ENCODE data around the gene MYMK.

MYMK gene

DNA sequence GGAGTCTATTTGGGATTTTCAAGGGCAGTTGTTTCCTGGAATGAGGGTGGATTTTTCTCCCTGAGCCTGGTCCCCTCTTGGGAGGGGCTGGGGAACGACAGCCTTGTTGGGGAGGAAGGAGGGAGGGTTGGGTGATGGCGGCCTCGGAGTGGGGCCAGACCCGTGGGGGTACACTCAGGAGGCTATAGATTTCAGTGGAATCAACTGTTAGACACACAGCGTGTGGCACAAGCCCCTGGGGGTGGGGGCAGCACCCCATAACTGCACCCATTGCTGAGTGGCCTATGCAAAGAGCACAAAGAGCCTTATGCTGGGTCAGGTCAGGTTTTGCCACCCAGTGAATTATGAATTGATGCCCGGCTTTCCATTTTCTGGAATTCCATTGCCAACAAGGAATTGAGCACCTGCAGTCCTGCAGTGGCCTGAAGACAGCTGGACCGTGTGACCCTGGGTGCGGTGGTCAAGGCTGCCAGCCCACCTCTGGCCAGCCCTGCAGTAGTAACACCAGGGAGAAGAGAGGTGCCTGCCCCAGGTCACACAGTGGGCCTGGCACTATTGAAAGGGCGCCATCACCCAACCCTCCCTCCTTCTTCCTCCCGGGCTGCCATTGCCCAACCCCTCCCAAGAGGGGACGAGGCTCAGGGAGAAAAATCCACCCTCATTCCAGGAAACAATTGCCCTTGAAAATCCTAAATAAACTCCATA, 8.4 kb downstream of the MYMK start:
- no peak for DNase-seq

DNA sequence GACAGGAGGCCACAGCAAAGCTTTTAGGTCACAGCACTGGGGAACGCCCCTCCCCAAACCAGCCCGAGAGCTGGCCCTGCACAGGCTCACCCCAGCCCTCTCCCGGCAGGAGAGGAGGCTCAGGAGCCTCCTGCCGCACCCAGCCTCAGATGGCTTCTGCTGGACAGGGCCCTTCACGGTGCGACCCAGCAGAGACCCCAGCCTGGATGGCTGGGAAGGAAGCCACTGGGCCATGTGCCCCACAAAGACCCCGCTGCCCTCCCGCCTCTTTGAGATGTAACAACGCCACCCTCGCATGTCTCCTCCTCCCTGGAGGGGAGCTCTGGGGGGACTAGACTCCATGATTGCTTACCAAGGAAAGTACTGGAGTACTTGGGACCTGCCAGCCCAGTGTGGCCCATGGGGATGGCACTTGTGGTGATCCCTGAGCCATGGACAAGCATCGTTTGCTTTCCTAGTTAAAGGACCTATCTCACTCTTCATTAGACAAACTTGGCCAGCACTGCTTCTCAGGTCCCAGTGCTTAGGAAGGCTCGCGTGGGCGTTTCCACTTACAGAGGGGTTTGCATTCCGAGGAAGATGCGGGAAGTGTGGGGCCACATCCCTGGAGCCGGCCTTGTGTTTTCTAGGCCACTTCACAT, 9.0 kb downstream of the MYMK start:
- no peak for DNase-seq

DNA sequence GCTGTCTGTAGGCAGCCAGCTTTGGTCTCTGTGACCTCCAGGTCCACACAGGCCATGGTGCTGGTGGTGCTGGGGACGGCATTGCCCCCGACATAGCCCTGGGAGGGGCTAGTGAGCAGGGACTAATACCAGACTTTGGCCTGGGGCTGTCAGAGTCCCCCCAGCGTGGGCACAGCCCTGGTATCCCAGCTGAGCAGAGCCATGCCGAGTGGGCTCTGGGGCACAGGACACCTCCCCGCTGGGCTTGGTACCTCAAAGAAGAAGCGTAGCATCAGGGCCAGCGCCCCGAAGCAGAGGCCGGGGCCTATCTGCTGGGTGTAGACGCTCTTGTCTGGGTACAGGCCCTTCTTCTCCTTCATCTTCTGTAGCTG, 9.5 kb downstream of the MYMK start:
- no peak for DNase-seq

DNA sequence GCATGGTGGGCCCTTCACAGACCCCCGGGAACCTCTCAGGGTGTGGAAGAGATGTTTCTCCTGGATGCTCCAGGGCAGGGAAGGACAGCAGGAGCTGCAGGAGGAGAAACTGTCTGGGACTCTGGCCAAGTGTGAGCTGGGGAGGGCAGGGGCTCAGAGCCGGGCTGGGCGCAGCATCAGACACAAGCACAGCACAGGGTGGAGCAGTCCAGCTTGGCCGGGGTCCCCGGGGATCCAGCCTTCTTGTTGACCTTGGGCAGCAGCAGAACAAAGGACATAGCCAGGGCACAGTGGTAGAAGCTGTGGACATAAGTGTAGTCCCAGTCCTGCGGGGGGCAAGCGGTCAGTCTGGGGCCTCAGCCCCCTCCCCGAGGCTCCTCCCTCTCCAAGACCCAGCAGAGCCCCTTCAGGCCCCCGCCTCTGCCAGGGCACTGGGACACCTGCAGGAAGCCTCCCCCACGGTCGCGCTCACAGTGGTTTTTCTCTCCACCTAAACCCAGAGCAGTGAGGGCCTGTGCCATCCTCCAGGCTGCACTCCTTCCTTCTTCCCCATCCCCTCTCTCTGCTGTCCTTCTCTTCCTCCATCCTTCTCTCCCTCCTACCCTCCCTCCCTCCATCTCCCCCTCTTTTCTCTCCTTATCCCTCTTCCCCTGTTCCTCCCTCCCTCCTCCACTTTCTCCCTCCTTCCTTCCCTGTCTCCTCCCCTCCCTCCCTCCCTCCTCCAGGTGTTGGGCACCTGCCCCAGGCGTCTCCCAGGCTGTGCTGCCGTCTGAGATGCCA, 10.1 kb downstream of the MYMK start:
- DNase-seq: no peak

- DNase-seq: no peak
Measured at GRCh38 chr9:133513214-133514100, 11.3 kb downstream of the MYMK start.

DNA sequence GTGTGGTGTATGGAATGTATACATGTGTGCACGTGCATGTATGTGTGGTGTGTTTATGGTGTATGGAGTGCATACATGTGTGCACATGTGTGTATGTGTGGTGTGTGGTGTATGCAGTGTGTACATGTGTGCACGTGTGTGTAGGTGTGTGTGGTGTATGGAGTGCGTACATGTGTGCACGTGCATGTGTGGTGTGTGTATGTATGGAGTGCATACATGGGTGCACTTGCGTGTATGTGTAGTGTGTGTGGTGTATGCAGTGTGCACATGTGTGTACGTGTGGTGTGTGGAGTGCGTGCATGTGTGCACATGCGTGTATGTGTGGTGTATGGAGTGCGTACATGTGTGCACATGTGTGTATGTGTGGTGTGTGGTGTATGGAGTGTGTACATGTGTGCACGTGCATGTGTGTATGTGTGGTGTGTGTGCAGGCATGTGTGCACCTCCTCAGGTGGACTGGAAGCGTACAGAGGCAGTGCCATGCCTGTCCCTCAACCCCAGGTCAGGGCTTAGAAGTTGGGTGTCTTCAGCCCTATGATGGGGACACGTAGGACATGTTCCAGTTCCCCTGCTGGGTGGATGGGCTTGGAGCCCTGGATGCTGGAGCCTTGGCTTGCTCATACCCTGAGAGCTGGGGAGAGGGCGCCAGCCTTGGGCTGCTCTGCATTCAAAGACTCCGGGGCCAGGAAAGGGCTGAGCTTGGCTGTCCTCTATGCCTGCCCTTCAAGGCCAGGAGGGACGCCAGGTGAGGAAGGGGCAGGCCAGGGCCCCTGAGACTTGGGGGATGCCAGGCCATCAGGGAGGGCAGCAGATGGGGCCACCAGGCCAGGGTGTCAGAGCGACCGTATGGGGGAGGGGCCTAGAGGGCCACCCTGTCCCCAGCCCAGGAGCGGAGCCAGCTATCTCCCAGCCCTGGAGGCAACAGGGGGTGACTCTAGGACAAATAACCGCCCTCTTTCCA, 12.2 kb downstream of the MYMK start:
- DNase-seq: no peak

DNA sequence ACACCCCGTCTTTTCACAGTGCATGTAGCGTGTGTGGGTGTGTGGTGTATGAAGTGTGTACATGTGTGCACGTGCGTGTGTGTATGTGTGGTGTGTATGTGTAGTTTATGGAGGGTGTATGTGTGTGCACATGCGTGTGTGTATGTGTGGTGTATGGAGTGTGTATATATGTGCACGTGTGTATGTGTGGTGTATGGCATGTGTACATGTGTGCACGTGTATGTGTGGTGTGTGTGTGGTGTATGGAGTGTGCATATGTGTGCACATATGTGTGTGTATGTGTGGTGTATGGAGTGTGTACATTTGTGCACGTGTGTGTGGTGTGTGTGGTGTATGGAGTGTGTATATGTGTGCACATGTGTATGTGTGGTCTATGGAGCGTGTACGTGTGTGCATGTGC, 13.2 kb downstream of the MYMK start:
- DNase-seq: no peak

- no peak for DNase-seq
Measured at GRCh38 chr9:133510926-133511505, 13.7 kb downstream of the MYMK start.

DNA sequence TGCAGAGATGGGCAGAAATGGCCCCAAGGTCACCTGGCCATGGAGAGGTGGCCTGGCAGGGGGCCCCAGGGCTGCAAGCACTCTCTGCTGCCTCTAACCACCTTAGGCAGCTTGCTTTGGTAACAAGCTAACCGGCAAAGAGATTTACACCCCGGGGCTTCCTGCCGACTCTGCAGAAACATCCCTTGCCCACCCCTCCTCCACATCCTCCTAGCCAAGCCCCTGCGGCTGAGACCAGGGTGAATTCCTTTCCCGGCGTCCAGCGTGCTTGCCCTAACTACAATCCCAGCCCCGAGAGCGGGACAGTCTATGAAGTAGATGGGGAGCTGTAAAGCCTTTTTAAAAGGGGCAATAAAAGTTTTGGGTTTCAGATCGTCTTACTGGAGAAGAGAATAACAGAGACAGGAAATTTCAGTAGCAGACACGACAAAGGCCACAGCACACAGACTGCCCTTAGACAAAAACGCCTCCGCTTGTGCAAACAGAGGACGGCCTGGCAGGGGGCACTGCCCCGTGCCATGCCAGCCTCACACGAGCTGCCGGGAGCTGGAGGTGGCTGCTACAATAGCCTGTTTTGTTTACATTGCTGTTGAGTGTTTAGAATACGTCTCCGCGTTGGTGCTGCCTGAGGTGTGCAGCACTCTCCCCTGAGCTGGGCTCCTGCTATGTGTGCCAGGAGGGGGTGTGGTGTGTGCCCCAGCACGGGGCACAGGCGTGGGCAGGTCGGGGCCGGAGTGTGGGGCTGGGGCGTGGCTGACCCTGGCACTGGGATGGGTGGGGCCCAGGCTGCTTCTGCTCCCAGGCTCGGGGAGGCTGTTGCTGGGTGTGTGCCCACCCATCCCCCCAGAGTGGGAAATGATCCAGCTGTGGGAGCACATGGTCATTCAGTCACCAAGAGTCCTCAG, 15.3 kb downstream of the MYMK start:
- DNase-seq: no peak

DNA sequence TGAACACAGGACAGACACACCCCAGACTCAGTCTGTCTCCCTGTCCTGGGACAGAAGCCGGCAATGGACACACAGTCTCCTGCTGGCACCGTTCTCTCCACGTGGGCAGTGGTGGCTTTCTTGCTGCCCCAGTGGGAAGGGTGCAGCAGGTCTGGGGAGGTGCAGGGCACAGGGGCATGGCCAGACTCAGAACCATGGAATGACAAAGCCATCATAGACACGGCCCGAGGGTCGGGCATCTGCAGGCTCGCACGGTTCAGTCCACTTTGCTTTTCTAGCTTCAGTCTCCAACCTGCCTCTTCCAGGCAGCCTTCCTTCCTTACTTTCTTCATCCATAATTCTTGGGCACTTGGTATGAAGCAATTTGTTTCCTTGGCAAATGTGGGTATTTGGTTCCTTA, 16.7 kb downstream of the MYMK start:
- DNase-seq: no peak

GRCh38 chr9:133507246-133507965, 17.4 kb downstream of the MYMK start:
- DNase-seq: no peak

GRCh38 chr9:133506653-133507038, 18.1 kb downstream of the MYMK start:
- DNase-seq: no peak

DNA sequence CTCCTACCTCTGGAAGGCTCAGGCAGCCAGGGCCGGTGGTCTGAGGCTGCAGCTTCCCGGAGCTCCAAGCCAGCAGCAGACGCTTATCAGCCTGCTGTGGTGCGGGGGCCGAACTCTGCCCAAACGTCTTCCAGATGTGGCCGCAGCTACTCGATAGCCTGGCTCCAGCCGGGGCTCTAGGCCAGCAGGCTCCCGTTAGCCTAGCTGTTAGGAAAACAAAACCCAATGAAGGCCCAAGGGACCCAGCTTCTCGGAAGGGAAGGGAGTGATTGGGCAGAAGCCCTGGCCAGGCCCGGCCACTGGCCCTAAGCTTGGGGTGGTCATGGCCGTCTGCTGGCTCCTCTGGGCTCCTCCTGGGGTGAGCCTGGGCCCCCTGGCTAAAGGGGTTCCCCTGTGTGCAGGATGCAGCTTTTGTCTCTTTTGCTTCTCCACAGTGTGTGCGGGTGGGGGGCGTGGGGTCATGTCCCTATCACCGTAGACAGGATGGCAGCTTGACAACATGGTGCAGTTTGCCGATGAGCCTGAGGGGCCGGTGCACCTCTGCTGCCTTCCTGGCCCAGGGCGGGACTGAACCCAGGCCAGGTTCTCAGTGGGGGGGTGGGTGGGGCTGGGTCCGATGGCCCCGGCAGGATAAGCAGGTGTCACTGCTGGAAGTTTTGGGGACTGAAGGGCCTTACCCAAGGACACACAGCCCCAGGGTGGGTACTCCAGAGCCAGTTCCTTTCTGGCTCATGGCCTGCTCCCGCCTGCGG, 18.7 kb downstream of the MYMK start:
- no peak for DNase-seq

DNA sequence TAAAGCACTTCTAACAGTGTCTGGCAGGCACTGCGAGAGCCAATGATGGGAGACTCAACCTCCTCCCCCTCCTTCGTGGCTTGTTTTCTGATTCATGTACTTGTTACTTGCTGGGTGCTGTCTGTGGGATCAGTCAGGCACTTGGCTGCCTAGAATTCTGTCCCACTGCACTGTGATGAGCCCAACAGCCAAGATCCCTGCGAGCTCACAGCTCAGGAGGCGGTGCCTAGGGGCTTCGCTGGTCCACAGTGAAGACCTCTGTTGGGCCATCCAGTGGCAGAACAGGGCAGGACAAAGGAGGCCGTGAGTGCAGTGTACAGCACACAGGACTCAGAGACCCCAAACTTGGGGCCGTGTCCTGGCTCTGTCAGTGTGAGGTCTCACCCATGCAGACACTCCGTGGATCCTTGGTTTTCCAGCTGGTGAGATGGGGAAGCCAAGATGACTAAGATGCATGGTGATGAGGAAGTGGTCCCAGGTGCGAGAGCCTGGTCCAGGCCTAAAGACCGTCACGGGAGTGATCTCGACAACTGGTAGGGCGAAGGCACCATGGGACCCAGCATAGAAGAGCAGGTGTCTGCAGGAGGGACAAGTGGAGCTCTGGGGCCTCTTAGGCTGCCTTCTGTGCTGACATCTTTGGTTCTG, 19.5 kb downstream of the MYMK start:
- no peak for DNase-seq

GRCh38 chr9:133502112-133502511, 22.6 kb downstream of the MYMK start:
- DNase-seq: no peak

DNA sequence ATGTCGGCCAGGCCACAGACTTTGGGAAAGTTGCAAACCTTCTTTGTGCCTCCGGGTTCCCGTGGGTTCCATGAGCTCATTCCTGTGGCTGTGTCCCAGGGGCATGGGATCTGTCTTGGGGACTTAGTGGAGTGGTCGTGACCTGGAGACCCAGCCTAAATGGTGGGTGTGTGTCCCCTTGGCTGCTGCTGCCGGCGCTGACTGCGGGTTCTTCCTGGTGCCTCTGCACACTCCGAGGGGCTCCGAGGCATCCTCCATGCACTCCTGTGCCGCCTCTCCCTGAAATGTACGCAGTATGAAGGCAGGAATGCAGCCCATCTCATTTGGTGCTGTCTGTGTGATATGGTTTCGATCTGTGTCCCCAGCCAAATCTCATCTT, 24.9 kb downstream of the MYMK start:
- DNase-seq: no peak

DNA sequence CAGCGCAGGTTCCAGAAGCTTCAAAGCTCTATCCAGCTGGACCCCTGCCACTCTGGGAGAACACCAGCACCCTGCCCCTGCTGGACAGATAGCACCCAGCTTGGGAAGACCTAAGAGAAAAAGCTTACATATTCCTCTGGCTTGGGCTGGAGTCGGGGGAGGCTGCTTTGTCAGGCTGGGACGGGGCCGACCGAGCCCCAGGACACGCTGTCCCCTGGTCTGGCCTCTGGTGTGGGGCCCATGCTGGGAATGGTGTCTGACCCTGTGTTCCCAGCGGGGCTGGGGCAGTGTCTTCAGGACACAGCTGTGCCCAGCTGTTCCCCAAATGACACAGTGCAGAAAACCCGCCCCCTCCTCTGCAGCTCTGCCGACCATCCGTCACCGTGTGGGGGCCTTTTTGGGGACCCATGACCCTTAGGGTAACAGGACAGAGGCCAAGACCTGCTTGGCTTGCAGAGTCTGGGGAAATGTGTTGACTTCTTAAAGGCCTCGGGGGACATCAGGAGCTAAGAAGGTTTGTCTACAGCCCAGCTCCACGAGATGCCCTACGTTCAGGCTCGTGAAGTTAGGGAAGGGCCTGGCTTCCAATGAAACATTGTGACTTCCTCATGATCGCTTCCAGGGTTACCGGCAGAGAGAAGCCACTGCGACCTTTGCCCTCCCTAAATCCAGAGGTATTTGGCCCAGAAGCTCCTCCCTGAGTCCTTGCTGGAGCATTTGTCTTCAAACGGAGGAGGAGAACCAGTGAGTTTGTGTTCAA, 25.4 kb downstream of the MYMK start:
- no peak for DNase-seq
